ENCODE data around the gene SMTN. TPM values are rescaled to one million over a fixed set of nuclear protein-coding genes. Genes with fewer than 3 reads are reported as not detected.

The SMTN gene
- polyA plus RNA-seq, 1 of the 3 experiments (the other 2 are of a cell fraction) = 30.4 TPM

- Histone ChIP-seq H3K27me3 (ENCODE audit: insufficient read depth) (no peaks in the 10 kb centered on the region), H4K20me1 (ENCODE audit: insufficient read depth) (no peaks in the 10 kb centered on the region), H3K9me3 (no peaks in the 10 kb centered on the region), H3K36me3 (replicated peaks in 1 of 2; ENCODE audit: control insufficient read depth in 1 of 2, insufficient read depth in 2 of 2, low read length in 1 of 2) (peaks cover 6 to 31% of the 10 kb centered on the region in 2 experiments), H3K9ac (no peak overlapping the region), H3K27ac (ENCODE audit: low read depth in 2 of 2, low read length in 1 of 2) (no peak overlapping the region), H3F3A (replicated peaks; ENCODE audit: insufficient read depth) (peaks cover 23% of the 10 kb centered on the region), H3K4me1 (ENCODE audit: control insufficient read depth in 1 of 2, insufficient read depth in 2 of 2, low read depth in 1 of 2, low read length in 1 of 2) (no peaks in the 10 kb centered on the region), H2AFZ (ENCODE audit: low read depth) (no peak overlapping the region), H3K79me2 (ENCODE audit: insufficient read depth) (no peaks in the 10 kb centered on the region), H3K4me3 (ENCODE audit: low read depth in 2 of 2, low read length in 1 of 2) (no peak overlapping the region), H3K4me2 (no peak overlapping the region), H3K9me2 (no peaks in the 10 kb centered on the region)
- 96% methylated on average over 27 of the region's 34 CpGs for WGBS (ENCODE audit: low lambda C conversion rate)
- POLR2A ChIA-PET = no interaction called here
- DNase-seq = no peak
- CTCF ChIA-PET = interaction anchor here (1.2 to 2.2 kb wide), 4 partner anchors 8 to 15 kb away, joined by 4 to 10 read pairs (median 6); partner anchors contain the start of gene SELENOM
- no peak for TF ChIP-seq MXI1 (IDR thresholded peaks at IDR 0.05; ENCODE audit: low read depth, low read length)
- TF ChIP-seq FOSL2 (IDR thresholded peaks at IDR 0.05; ENCODE audit: borderline replicate concordance, low read depth) = no peak
- TF ChIP-seq REST (IDR thresholded peaks at IDR 0.05; ENCODE audit: low read depth, low read length) = no peak
- no peak for TF ChIP-seq CHD2 (IDR thresholded peaks at IDR 0.05; ENCODE audit: low read length, partially characterized antibody)
- TF ChIP-seq MEF2A (IDR thresholded peaks at IDR 0.05; ENCODE audit: borderline replicate concordance, low read depth) = no peak
- TF ChIP-seq NFIC (IDR thresholded peaks at IDR 0.05; ENCODE audit: borderline replicate concordance) = no peak
- no peak for TF ChIP-seq SMC3 (IDR thresholded peaks at IDR 0.05; ENCODE audit: low read depth, low read length)
- no peak for TF ChIP-seq MAX (IDR thresholded peaks at IDR 0.05; ENCODE audit: low read depth)
- no peak for TF ChIP-seq TCF12 (IDR thresholded peaks at IDR 0.05)
- no peak for TF ChIP-seq RCOR1 (IDR thresholded peaks at IDR 0.05; ENCODE audit: low read length)
- TF ChIP-seq SIN3A (IDR thresholded peaks at IDR 0.05; ENCODE audit: borderline replicate concordance, low read depth, low read length) = no peak
- no peak for TF ChIP-seq JUND (IDR thresholded peaks at IDR 0.05)
- no peak for TF ChIP-seq YY1 (IDR thresholded peaks at IDR 0.05; ENCODE audit: low read depth)
- TF ChIP-seq USF1 (IDR thresholded peaks at IDR 0.05; ENCODE audit: borderline replicate concordance, low read depth) = no peak
- no peak for TF ChIP-seq PBX3 (IDR thresholded peaks at IDR 0.05)
- TF ChIP-seq POLR2AphosphoS5 (IDR thresholded peaks at IDR 0.05; ENCODE audit: low read depth, low read length) = no peak
- no peak for TF ChIP-seq IRF3 (IDR thresholded peaks at IDR 0.05; ENCODE audit: low read depth, low read length)
Observed at GRCh38 chr22:31099841-31100761, 19.0 kb downstream of the SMTN start.

Measured in SK-N-SH (cell line).